GM20000 (cell line): ENCODE measurements around the gene SPOCK1.

Source experiments
- DNase-seq: peaks from one replicate; pipeline ENCODE4 v3.0.0; 2012; ENCODE audit warnings: low spot score
- TF ChIP-seq, protein P1 (sequence below): IDR thresholded peaks from 2 replicates; pipeline ENCODE4 v1.5.1; 2012; ENCODE audit warnings: mild to moderate bottlenecking, control low read depth; ENCODE audit errors: extremely low read depth, missing control alignments

The SPOCK1 gene

DNA sequence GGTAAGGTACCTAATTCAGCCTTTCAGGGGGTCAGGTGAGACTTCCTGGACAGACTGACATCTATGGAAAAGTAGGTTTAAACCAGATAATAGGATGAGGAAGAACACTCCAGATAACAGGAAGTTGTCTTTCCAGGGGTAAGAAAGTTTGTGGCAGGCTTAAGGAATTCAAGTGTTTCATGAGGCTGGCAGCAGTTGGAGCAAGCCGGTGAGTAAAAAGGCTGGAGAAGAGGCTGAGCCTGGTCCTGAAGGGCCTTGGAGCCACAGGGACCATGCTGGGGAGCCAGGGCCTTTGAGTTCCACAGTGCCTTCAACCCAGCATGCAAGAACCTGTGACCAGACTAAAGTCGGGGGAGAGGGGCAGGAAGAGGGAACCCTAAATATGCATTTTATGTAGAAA lies 353.4 kb downstream of the SPOCK1 start:
- TF ChIP-seq, protein P1, sequence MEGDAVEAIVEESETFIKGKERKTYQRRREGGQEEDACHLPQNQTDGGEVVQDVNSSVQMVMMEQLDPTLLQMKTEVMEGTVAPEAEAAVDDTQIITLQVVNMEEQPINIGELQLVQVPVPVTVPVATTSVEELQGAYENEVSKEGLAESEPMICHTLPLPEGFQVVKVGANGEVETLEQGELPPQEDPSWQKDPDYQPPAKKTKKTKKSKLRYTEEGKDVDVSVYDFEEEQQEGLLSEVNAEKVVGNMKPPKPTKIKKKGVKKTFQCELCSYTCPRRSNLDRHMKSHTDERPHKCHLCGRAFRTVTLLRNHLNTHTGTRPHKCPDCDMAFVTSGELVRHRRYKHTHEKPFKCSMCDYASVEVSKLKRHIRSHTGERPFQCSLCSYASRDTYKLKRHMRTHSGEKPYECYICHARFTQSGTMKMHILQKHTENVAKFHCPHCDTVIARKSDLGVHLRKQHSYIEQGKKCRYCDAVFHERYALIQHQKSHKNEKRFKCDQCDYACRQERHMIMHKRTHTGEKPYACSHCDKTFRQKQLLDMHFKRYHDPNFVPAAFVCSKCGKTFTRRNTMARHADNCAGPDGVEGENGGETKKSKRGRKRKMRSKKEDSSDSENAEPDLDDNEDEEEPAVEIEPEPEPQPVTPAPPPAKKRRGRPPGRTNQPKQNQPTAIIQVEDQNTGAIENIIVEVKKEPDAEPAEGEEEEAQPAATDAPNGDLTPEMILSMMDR: no peak
- no peak for DNase-seq

DNA sequence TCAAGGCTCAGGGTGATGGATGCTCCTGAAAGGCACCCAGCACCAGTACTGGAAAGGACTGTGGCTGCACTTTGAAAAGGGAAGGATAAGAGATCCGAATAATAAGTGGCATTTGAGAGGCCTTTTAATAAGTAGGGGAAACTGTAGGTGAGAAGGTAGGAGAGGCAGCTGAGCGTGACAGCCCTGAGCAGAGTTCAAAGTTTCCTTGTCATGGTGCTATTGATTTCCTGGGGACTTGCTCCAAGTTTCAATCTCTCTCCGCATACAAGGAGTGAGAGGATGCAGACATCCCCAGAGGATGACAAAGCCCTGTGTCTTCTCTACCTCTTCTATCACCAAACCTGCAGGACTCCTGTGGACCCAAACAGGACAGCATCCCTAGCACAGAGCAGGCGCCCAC lies 354.5 kb downstream of the SPOCK1 start:
- DNase-seq: no peak
- TF ChIP-seq, protein P1: no peak

DNA sequence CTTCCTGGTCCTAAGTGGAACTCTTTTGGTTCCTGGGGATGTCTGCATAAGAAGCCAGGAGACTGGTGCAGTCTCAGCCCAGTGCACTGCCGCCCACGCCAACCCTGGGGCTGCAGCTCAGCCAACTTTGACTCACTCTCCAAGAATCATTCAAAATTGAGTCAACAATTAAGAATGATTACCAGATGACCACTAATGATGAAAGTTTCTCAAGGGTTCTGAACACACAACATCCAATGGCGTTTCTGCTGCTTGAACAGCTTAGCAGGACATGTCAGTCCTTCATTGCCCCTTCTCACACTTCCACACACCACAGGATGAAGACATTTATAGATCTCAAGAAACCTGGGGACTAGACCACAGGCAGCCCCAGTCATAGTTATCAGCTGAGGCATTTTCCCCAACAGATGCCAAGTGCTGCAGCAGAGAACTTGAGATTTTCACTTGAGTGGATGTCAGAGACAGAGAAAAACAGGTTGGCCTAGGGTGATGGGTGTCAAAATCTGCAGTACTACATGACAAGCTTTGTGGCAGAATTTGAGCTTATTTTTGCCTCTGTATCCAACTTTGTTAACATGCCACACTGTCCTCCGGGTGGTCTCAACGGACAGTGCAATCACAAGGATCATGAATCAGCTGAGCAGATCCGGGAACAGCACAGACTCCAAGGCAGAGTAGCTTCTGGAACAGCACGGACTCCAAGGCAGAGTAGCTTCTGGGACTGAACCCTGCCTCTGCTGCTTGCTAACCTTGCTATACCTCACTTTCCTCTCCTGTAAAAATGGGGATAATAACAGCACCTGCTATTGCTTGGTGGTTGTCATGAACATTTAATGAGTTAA lies 356.1 kb downstream of the SPOCK1 start:
- DNase-seq: no peak
- TF ChIP-seq, protein P1: no peak

DNA sequence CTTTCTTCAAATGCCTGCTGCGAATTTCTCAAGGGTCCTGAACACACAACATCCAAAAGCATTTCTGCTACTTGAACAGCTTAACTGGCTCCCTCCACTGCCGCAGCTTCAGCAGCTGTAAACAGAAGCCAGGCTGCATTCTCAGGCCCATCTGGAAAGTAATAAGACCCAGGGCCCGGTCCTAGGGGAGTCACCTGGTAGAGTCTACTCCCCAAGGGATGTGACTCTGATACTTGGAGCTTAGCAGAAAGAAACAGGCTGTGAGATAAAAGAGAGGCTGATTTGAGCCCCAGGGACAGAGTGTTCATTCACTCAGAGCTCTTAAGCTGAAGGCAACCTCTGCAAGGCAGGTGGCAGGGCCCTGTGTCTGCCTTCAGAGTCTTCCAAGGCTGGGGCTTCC lies 356.8 kb downstream of the SPOCK1 start:
- TF ChIP-seq, protein P1: no peak
- DNase-seq: no peak

DNA sequence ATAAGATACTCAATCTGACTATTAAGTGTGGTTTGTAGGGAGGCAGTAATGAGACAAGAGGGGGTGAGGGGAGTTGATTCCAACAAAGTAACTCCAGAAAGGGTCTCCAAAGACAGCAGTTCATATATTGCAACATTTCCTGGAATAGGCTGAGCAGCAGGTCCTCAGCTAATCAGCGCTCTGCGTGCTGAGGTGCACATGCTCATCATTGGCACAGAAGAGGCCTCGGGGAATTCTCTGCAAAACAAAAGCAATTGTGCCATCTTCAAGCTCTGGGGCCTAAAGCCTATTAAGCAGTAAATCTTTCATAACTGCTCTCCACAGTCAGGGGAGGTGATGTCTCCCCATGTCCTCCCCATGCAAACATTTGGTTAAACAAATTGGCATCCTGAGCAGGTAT lies 357.3 kb downstream of the SPOCK1 start:
- no peak for DNase-seq
- TF ChIP-seq, protein P1: no peak

DNA sequence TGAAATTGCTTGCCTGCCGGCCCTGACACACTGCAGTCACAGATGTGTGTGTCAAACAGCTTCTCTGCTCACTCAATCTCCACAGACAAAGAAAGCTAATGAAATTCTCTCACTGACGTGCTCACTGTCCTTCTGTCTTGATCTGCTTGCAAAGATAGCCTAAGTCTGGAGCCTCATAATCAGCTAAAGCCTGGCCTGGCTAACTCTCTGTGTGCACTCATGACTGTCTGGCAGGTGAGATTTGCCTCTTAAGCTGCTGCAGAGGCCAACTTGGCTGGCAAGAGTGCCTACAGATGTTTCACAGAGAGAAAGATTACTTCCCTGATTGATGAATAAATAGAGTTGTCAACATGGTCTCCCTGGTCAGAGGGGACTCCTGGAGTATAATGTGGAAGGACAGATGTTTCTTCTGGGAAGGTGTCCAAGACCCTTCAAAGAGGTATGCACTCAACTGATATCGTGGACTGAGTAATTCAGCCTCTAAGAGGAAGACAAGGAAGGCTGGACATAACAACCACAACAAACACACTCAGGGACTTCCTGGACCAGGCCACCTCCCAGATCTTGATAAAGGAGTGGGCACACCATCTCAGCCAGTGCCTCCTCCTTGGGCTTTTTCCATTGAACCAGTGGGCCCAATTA lies 362.0 kb downstream of the SPOCK1 start:
- DNase-seq: no peak
- TF ChIP-seq, protein P1: no peak

DNA sequence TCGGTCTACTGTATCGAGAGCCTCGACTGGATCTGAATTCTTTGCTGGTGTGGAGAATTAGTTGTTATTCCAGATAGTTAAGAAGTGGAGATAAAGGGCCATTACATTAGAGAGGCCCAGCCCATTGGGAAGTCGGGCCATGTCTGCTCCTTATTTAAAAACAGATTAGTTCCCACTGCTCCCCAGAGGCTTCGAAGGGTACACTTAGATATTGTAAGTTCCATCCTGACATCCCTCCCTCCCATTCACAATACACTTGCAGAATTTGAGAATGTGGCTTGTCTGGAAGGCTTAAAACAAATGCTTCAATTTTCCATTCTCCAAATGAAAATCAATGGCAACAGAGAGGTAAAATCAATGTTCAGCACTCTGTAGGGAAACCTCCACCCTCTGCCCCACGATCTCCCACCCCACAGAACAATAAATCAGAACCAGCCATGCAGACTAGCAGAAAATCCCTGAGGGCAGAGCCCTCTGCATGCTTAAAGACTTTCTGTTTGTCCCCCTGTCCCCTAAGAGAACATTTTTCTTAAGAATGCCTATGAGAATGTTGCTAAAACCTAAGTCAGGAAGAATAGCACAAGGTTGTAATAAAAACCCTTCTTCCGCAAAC lies 364.1 kb downstream of the SPOCK1 start:
- no peak for DNase-seq
- TF ChIP-seq, protein P1: no peak
